Keratinocyte (primary cell): ENCODE data around the gene YPEL1. TPM values are rescaled to one million over a fixed set of nuclear protein-coding genes. Genes with fewer than 3 reads are reported as not detected.

Source experiments
- DNase-seq: peaks from one replicate; pipeline ENCODE4 v3.0.0-alpha.2; 2011; ENCODE audit warnings: low read depth, missing footprints, low spot score
- FAIRE-seq: peaks from 2 replicates; lab custom pipeline; 2011; peaks lifted over from hg19 to GRCh38; lab: Jason Lieb, UNC
- H2AFZ ChIP-seq: 2 replicates; pipeline ENCODE4 v1.6.0; 2012; ENCODE audit warnings: low read length, control low read depth, inconsistent platforms; ENCODE audit not compliant: control insufficient read depth
- H3K27ac ChIP-seq: 2 replicates; pipeline ENCODE4 v1.5.1; 2011; ENCODE audit warnings: low read length; ENCODE audit not compliant: control insufficient read depth, insufficient read depth
- H3K27me3 ChIP-seq: 3 replicates; pipeline ENCODE4 v1.6.0; 2011; ENCODE audit warnings: low read length; ENCODE audit not compliant: control insufficient read depth, insufficient read depth; ENCODE audit errors: extremely low read depth
- H3K36me3 ChIP-seq, 2 experiments: 2 replicates in 1 of 2; 3 replicates in 1 of 2; pipeline ENCODE4 v1.5.1; 2011; ENCODE audit warnings: low read length in 2 of 2, mild to moderate bottlenecking in 1 of 2; ENCODE audit not compliant: control insufficient read depth in 2 of 2, insufficient read depth in 2 of 2; ENCODE audit errors: extremely low read depth in 1 of 2
- H3K4me1 ChIP-seq: 3 replicates; pipeline ENCODE4 v1.5.1; 2011; ENCODE audit warnings: low read length; ENCODE audit not compliant: control insufficient read depth, insufficient read depth; ENCODE audit errors: extremely low read depth
- H3K4me2 ChIP-seq: 3 replicates; pipeline ENCODE4 v1.6.0; 2011; ENCODE audit warnings: low read depth, low read length; ENCODE audit not compliant: control insufficient read depth, insufficient read depth; ENCODE audit errors: extremely low read depth
- H3K4me3 ChIP-seq, 3 experiments: fragments of 200-600 bp in 1 of 3; sonication (generic) in 1 of 3; 2 replicates in 2 of 3; 3 replicates in 1 of 3; pipeline ENCODE4 v1.5.1; 2011 to 2016; ENCODE audit warnings: low read length in 3 of 3, mild to moderate bottlenecking in 3 of 3, control low read depth in 2 of 3, inconsistent platforms in 1 of 3, low read depth in 1 of 3, mixed read lengths in 1 of 3, mixed run types in 1 of 3, moderate library complexity in 1 of 3; ENCODE audit not compliant: control insufficient read depth in 2 of 3, insufficient read depth in 2 of 3; ENCODE audit errors: extremely low read depth in 1 of 3
- H3K79me2 ChIP-seq: 2 replicates; pipeline ENCODE4 v1.6.0; 2012; ENCODE audit warnings: low read length; ENCODE audit not compliant: control insufficient read depth, insufficient read depth
- H3K9ac ChIP-seq: 3 replicates; pipeline ENCODE4 v1.6.0; 2011; ENCODE audit warnings: low read length; ENCODE audit not compliant: control insufficient read depth, insufficient read depth; ENCODE audit errors: extremely low read depth
- H3K9me1 ChIP-seq: 3 replicates; pipeline ENCODE4 v1.6.0; 2011; ENCODE audit warnings: low read length; ENCODE audit not compliant: control insufficient read depth, insufficient read depth; ENCODE audit errors: extremely low read depth
- H3K9me3 ChIP-seq: 2 replicates; pipeline ENCODE4 v1.5.1; 2012; ENCODE audit warnings: low read depth, low read length; ENCODE audit not compliant: control insufficient read depth
- H4K20me1 ChIP-seq: 3 replicates; pipeline ENCODE4 v1.6.0; 2011; ENCODE audit warnings: low read length; ENCODE audit not compliant: control insufficient read depth, insufficient read depth; ENCODE audit errors: extremely low read depth
- EZH2 ChIP-seq: IDR thresholded peaks from one replicate; pipeline ENCODE4 v1.6.1; 2012; ENCODE audit warnings: inconsistent platforms, mild to moderate bottlenecking, low read length, moderate library complexity
- dilution Hi-C: fragments of 300-500 bp; cut with MboI; formaldehyde crosslinking; loops from one replicate; pipeline ENCODE4 v1.7.0; 2020; ENCODE audit warnings: low sequenced_read_pairs; ENCODE audit not compliant: extremely low pct_ligation_motif_present
- polyA plus RNA-seq, 5 experiments: library from polyadenylated mRNA; depleted of rRNA in 3 of 5; stranded (reverse) in 3 of 5; stranded (forward) in 1 of 5; unstranded in 1 of 5; fragments of >200 nt; gene quantifications; 1 replicate in 1 of 5; 2 replicates in 3 of 5; 3 replicates in 1 of 5; pipeline versions ENCODE4 v1.2.1 to v1.2.3, GENCODE V29; 2011 to 2012; ENCODE audit warnings: missing spikeins in 2 of 5, low read depth in 1 of 5, low replicate concordance in 1 of 5
- TF ChIP-seq, protein P1 (sequence below), 3 experiments: IDR thresholded peaks in 1 of 3; conservative IDR thresholded peaks in 1 of 3; optimal IDR thresholded peaks in 1 of 3; 2 replicates in 2 of 3; 3 replicates in 1 of 3; pipeline versions ENCODE3 to v1.5.1; 2011; ENCODE audit warnings: low read length in 3 of 3, mild to moderate bottlenecking in 3 of 3, moderate library complexity in 2 of 3, control low read depth in 1 of 3, inconsistent platforms in 1 of 3; ENCODE audit not compliant: insufficient read depth in 2 of 3; ENCODE audit errors: extremely low read depth in 1 of 3

Gene YPEL1
- polyA plus RNA-seq, 1 donor (not counting 4 experiments of a cell fraction or from before 2014, with no cell fraction given), result 0.03 TPM

DNA sequence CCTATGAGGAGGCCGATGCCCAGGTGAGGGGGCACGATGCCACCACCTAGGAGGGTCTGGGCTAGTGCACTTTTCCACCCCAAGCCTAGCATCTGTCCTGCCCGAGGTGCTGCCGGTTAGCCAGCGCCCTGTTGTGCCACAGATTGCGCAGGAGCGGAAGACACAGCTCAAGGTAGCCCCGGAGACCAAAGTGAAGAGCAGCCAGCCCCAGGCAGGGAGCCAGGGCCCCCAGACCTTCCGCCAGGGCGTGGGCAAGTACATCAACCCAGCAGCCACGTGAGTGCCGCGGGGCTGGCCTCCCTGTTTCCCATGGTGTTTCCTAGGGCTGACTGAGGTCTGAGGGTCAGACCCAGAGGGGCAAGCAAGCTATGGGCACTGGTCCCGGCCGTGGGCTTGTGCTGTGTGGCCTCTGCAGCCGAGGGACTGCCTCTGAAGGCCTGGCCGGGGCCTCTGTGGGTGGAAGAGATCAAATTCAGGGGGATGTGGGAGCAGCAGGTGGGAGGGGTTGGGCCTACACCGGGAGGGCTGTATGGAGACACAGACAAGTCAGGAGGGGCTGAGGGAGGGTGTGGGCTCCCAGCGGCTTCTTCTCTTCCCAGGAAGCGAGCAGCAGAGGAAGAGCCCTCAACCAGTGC lies 40.7 kb downstream of the YPEL1 start:
- DNase-seq (no peak), FAIRE-seq (no peak)
- no peaks in the 10 kb centered on the region for H3K27me3 ChIP-seq
- H3K4me1 ChIP-seq, result no peaks in the 10 kb centered on the region
- no peak overlapping the region for H3K4me3 ChIP-seq
- H4K20me1 ChIP-seq, result no peaks in the 10 kb centered on the region
- no peak for TF ChIP-seq EZH2
- TF ChIP-seq, protein P1, sequence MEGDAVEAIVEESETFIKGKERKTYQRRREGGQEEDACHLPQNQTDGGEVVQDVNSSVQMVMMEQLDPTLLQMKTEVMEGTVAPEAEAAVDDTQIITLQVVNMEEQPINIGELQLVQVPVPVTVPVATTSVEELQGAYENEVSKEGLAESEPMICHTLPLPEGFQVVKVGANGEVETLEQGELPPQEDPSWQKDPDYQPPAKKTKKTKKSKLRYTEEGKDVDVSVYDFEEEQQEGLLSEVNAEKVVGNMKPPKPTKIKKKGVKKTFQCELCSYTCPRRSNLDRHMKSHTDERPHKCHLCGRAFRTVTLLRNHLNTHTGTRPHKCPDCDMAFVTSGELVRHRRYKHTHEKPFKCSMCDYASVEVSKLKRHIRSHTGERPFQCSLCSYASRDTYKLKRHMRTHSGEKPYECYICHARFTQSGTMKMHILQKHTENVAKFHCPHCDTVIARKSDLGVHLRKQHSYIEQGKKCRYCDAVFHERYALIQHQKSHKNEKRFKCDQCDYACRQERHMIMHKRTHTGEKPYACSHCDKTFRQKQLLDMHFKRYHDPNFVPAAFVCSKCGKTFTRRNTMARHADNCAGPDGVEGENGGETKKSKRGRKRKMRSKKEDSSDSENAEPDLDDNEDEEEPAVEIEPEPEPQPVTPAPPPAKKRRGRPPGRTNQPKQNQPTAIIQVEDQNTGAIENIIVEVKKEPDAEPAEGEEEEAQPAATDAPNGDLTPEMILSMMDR (optimal IDR thresholded peaks at IDR 0.05 in 1 of 3, IDR thresholded peaks at IDR 0.05 in 1 of 3, conservative IDR thresholded peaks at IDR 0.05 in 1 of 3; ENCODE audit: extremely low read depth in 1 of 3, insufficient read depth in 2 of 3, low read length in 3 of 3), result no peak
- peaks cover 10 to 17% of the 10 kb centered on the region in 2 experiments for H3K36me3 ChIP-seq
- dilution Hi-C loops, result no loop called here
- H3K4me2 ChIP-seq, result no peak overlapping the region
- no peaks in the 10 kb centered on the region for H3K9me3 ChIP-seq
- no peak overlapping the region for H3K27ac ChIP-seq
- no peaks in the 10 kb centered on the region for H3K79me2 ChIP-seq
- H3K9ac ChIP-seq, result no peak overlapping the region
- H3K9me1 ChIP-seq, result no peaks in the 10 kb centered on the region
- no peak overlapping the region for H2AFZ ChIP-seq

DNA sequence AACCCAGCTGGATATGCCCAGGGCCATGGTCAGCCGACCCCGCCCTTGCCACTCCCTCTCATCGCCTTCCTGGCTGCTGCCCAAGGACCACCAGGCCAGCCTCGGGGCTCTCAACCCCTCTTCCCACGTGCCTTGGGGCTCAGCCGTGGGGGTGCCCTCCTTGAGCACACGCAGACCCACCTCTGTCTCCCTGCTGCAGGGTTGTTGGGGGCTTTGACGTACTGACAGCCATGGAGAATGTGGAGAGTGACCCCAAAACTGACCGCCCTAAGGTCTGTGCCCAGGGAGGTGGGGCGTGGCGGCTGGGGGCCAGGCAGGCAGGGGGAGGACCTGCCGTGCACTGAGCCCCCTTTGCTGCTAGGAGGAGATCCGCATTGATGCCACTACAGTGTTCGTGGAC lies 41.2 kb downstream of the YPEL1 start:
- Histone ChIP-seq H3K4me1 (no peaks in the 10 kb centered on the region), H3K4me3 (no peak overlapping the region), H3K9ac (no peak overlapping the region), H3K79me2 (no peaks in the 10 kb centered on the region), H3K27me3 (no peaks in the 10 kb centered on the region), H2AFZ (no peak overlapping the region), H3K9me1 (no peaks in the 10 kb centered on the region), H3K27ac (no peak overlapping the region), H4K20me1 (no peaks in the 10 kb centered on the region), H3K36me3 (peaks cover 10 to 17% of the 10 kb centered on the region in 2 experiments), H3K9me3 (no peaks in the 10 kb centered on the region), H3K4me2 (no peak overlapping the region)
- DNase-seq (no peak), FAIRE-seq (no peak)
- no peak for TF ChIP-seq EZH2
- TF ChIP-seq, protein P1 (optimal IDR thresholded peaks at IDR 0.05 in 1 of 3, IDR thresholded peaks at IDR 0.05 in 1 of 3, conservative IDR thresholded peaks at IDR 0.05 in 1 of 3; ENCODE audit: extremely low read depth in 1 of 3, insufficient read depth in 2 of 3, low read length in 3 of 3), result no peak
- dilution Hi-C loops, result no loop called here
